Aorta (tissue), 5 donors: ENCODE results near the gene CCKAR. TPM values are rescaled to one million over a fixed set of nuclear protein-coding genes. Genes with fewer than 3 reads are reported as not detected.
"Not testable (repeated sequence)": the region's sequence is repeated elsewhere in the genome, so short reads cannot be mapped to it uniquely, and the experiment has no call there.

Source experiments
- ATAC-seq: fragments of 200-7000 bp; cut with Tn5 transposase; one replicate; pipeline ENCODE4 v1.9.1; 2022; ENCODE audit warnings: moderate library complexity; ENCODE audit not compliant: low FRiP score
- DNase-seq, 2 donors: peaks; one replicate each; pipeline ENCODE4 v3.0.0-alpha.2; 2020
- H3K27ac ChIP-seq, 2 donors: one replicate each; pipeline ENCODE4 v1.5.1; 2013; ENCODE audit warnings: low read length in 2 of 2, mild to moderate bottlenecking in 2 of 2, moderate library complexity in 2 of 2, control low read depth in 1 of 2, inconsistent platforms in 1 of 2, low read depth in 1 of 2
- H3K27me3 ChIP-seq, 2 donors: one replicate each; pipeline ENCODE4 v1.6.1; 2013; ENCODE audit warnings: control low read depth in 1 of 2, low read length in 1 of 2, mild to moderate bottlenecking in 1 of 2, moderate library complexity in 1 of 2; ENCODE audit not compliant: insufficient read depth in 2 of 2, control insufficient read depth in 1 of 2
- H3K36me3 ChIP-seq, 2 donors: one replicate each; pipeline ENCODE4 v1.6.1; 2013; ENCODE audit warnings: control low read depth in 1 of 2, low read length in 1 of 2, mild to moderate bottlenecking in 1 of 2; ENCODE audit not compliant: insufficient read depth in 2 of 2, control insufficient read depth in 1 of 2
- H3K4me1 ChIP-seq, 2 donors: one replicate each; pipeline ENCODE4 v1.6.1; 2013; ENCODE audit warnings: low read length in 2 of 2, control low read depth in 1 of 2, mild to moderate bottlenecking in 1 of 2, moderate library complexity in 1 of 2; ENCODE audit not compliant: insufficient read depth in 2 of 2, control insufficient read depth in 1 of 2
- H3K4me3 ChIP-seq, 2 donors: one replicate each; pipeline ENCODE4 v1.5.1; 2013; ENCODE audit warnings: low read length in 2 of 2, control low read depth in 1 of 2, mild to moderate bottlenecking in 1 of 2
- H3K9me3 ChIP-seq: one replicate; pipeline ENCODE4 v1.6.1; 2013; ENCODE audit warnings: mild to moderate bottlenecking, low read length; ENCODE audit not compliant: control insufficient read depth
- WGBS, 2 donors: extraction: QIAGEN DNeasy Blood & Tissue Kit; methylation state at CpG; one replicate each; pipeline ENCODE4 v1.1.7; 2013; 5-methylcytosine and 5-hydroxymethylcytosine counted together
- intact Hi-C, 2 donors: fragments of 100-400 bp; cut with DNase I; formaldehyde crosslinking; loops; one replicate each; pipeline versions ENCODE4 v1.14.2 to v1.15.0; 2022
- polyA plus RNA-seq, 2 donors: library from polyadenylated mRNA; stranded (reverse); fragments of 200-250 nt; gene quantifications; one replicate each; pipeline ENCODE4 v1.2.3, GENCODE V29; 2013
- total RNA-seq, 2 donors: library from RNA; stranded (reverse); fragmentation: NEBNext Ultra II Directional; extraction: Animal tissue kit (Norgen Biotek cat#: 25700); gene quantifications; one replicate each; pipeline ENCODE4 v1.2.1, GENCODE V29; 2021
- donor health status: healthy with polysubstance abuse.
- donor health status: Bipolar disorder and iron deficiency.
- donor health status: DM: no; HTN: no; CAD: no.
- donor health status: DM: no; HTN: no; CAD: no.
- donor health status: DM: yes; HTN: yes; CAD: no.

Gene CCKAR
- total and polyA plus RNA-seq, 4 donors: not detected

DNA sequence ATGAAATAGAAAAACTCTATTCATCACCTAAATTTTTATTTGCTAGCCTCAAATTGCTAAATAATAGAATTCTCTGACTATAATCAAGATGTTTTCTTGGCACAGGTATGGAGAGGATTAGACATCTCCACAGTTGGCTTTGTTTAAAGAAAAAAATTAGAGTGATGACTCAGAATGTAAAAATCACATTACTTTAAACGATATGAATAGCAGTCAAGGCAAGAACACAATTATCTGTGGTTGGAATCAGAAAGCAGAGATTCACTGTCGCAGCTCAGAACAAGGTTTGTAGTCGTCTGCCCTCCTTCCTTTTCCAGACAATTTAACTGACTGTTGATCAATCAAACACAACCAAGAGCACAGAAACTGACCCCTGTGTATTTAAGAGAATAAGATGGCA is 32.2 kb upstream of the CCKAR start:
- intact Hi-C loops: no loop called here
- H3K36me3 ChIP-seq: no peaks in the 10 kb centered on the region
- H3K27ac ChIP-seq: no peak overlapping the region
- DNase-seq (no peak), ATAC-seq (no peak)
- no peaks in the 10 kb centered on the region for H3K4me1 ChIP-seq
- peaks cover 2% of the 10 kb centered on the region for H3K9me3 ChIP-seq
- WGBS, 2 donors: 55 to 62% methylated on average over 3 of the region's 3 CpGs
- no peak overlapping the region for H3K4me3 ChIP-seq
- no peaks in the 10 kb centered on the region for H3K27me3 ChIP-seq

DNA sequence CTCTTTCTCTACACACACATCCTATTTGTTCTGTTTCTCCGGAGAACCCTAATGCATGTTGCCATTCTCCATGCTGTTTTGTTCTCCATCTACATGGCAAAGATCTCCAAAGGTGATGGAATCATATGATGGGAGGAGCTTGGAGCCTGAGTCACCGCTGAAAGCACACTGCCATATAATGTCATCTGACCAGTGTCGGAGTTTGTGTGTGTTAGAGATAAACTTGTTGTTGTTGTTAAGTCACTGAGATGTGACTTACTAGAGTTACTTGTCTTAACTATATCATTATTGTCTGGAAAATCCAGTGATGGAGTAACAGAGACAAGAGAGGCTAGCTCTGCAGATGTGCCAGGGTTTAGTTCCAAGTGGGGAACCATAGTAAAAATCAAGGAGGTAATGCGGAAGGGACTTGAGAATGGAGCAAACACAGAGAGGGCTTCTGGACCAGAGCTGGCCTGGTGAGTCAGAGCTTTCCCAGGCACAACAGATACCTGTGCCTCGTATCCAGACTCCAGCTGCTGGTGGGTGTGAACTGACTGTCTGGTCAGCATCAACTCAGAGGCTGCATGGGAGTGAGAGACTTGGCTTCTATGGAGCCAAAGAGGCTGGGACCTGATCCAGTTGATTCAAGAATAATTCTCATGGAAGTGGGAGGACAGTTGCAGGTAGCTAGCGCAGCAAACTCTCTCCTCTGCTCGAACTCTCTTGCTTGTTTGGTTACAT is 30.6 kb upstream of the CCKAR start:
- H3K27me3 ChIP-seq: no peaks in the 10 kb centered on the region
- ATAC-seq (no peak), DNase-seq (no peak)
- H3K4me1 ChIP-seq: no peaks in the 10 kb centered on the region
- H3K9me3 ChIP-seq: peaks cover 2% of the 10 kb centered on the region
- intact Hi-C loops: no loop called here
- no peak overlapping the region for H3K27ac ChIP-seq
- H3K36me3 ChIP-seq: no peaks in the 10 kb centered on the region
- H3K4me3 ChIP-seq: no peak overlapping the region
- 78 to 79% methylated on average over 7 of the region's 7 CpGs for WGBS, 2 donors

DNA sequence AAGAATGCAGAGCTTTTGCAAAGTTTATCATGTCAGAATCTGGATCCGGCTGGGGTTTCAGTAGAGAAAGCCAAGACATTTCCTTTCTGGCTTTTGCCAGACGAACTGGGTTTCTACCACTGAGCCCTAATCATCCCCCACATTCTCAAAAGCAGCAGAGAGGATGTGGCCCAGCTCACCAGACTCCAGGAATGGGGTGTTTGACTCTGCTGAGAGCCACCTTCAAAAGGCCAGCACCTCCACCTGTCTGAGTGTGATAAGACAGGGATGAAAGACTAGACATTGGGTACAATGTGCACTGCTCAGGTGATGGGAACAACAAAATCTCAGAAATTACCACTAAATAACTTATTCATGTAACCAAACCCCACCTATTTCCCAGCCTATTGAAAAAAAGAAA is 25.7 kb upstream of the CCKAR start:
- no peak overlapping the region for H3K4me3 ChIP-seq
- no peak overlapping the region for H3K27ac ChIP-seq
- DNase-seq: no peak
- H3K9me3 ChIP-seq: peaks cover 2% of the 10 kb centered on the region
- H3K27me3 ChIP-seq: no peaks in the 10 kb centered on the region
- 47 to 50% methylated on average over 2 of the region's 2 CpGs for WGBS, 2 donors
- intact Hi-C loops: no loop called here
- no peaks in the 10 kb centered on the region for H3K4me1 ChIP-seq
- H3K36me3 ChIP-seq: no peaks in the 10 kb centered on the region
- no peak for ATAC-seq

DNA sequence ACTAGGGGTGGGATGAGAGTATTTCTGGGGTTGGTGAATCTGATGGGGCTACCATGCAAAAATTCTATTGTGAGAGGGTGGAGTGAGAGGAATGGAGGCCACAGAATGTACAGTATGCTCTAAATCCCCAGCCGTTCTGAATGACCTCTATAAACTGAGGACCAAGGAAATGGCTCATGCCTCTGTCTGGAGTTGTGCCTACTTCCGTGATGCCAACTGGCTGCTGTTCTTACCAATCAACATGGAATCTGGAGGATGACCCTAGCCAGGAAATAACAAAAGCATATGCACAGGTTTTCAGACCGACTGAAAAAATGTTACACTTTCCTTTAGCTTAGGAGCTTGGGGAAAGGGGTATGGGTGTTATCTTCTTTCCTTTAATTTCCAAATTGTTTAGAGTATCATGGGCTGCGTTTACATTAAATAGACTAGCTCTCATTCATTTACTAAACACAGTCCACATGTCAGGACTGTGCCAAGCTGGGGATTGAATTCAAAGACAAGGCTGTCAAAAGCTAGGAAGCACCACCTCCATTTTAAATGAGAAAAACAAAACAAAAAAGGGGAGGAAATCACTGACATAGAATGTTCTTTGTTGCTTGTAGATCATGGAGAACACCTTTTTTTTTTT is 20.2 kb upstream of the CCKAR start:
- intact Hi-C loops: no loop called here
- no peak for ATAC-seq
- DNase-seq: no peak
- H3K27me3 ChIP-seq: no peaks in the 10 kb centered on the region
- no peaks in the 10 kb centered on the region for H3K4me1 ChIP-seq
- H3K4me3 ChIP-seq: no peak overlapping the region
- WGBS, 2 donors: 47 to 48% methylated on average over 4 of the region's 4 CpGs
- H3K36me3 ChIP-seq: no peaks in the 10 kb centered on the region
- peaks cover 2% of the 10 kb centered on the region for H3K9me3 ChIP-seq
- no peak overlapping the region for H3K27ac ChIP-seq

DNA sequence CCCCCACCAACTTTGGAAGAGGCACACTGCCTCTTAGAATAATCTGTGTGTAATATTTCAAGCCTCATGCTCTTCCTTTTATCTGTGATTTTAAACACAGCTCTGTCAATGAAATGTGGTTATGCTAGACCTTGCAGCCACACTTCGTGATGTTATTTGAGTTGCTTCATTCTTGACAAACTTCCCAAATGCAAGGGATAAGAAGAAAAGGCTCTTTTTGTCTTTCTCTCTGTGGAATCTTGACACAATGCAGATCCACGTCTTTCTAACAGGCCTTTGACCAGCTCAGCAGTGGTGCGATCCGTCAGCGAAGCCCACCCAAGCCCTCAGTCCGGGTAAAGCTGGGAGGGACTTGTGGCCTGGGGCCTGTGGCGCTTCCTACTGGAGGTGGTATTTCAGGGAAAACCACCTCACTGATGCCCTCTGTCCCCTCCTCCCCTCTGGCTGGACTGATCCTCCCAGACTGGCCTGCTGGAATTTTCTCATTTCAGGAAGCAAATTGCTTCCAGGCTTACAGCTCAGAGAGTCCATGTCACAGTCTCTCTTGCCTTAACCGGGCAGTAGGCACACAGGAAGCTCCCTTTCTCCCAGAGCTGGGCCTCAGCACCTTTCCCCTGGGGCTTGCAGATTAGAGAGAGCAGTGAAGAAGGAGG is 19.5 kb upstream of the CCKAR start:
- intact Hi-C loops: no loop called here
- DNase-seq (no peak), ATAC-seq (no peak)
- H3K4me3 ChIP-seq: no peak overlapping the region
- H3K4me1 ChIP-seq: no peaks in the 10 kb centered on the region
- H3K9me3 ChIP-seq: peaks cover 2% of the 10 kb centered on the region
- no peaks in the 10 kb centered on the region for H3K36me3 ChIP-seq
- WGBS, 2 donors: 62 to 70% methylated on average over 8 of the region's 8 CpGs
- H3K27ac ChIP-seq: no peak overlapping the region
- H3K27me3 ChIP-seq: no peaks in the 10 kb centered on the region

DNA sequence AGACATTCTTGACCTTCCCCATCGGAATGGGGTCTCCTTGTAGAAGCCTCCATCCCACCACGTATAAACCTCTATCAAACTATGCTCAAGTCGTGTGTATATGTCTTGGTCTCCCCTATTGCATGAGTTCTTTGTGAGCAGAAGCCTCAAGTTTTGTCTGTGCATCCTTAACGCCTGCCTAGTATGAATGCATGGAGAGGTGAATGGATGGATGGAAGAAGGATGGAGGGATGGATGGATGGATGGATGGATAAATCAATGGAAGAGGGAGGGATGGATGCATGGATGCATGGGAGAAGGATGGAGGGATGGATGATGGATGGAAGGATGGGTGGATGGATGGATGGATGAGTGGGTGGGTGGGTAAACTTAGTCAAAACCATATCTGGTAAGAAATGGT is 17.0 kb upstream of the CCKAR start:
- intact Hi-C loops: no loop called here
- no peaks in the 10 kb centered on the region for H3K27me3 ChIP-seq

DNA sequence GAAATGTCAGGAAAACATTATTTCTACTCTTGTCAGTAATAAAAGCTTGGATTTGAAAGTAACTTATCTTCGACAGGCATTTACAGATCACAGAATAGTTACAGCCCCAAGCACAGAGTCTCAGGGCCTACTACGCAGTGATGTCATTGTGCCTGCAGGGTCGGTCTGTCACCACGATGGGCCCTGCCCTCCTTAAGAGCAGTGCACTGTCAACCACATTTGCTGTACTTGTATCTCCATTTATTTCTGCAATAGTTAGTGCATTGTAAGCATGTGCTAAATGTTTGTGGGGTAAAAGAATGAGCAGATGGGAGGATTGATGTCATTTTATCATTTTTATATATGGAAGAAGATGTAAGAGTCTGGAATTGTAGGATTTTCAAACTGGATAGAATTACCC is 13.6 kb upstream of the CCKAR start:
- H3K36me3 ChIP-seq: no peaks in the 10 kb centered on the region
- peaks cover 2% of the 10 kb centered on the region for H3K9me3 ChIP-seq
- intact Hi-C loops: no loop called here
- 83 to 92% methylated on average over 4 of the region's 4 CpGs for WGBS, 2 donors
- H3K27ac ChIP-seq: no peak overlapping the region
- ATAC-seq: no peak
- H3K4me1 ChIP-seq: no peaks in the 10 kb centered on the region
- H3K27me3 ChIP-seq: no peaks in the 10 kb centered on the region
- DNase-seq: no peak
- no peak overlapping the region for H3K4me3 ChIP-seq

More for the DNA sequence above, 17.0 kb upstream of the CCKAR start:
- no peaks in the 10 kb centered on the region for H3K36me3 ChIP-seq
- 86 to 92% methylated on average over 4 of the region's 4 CpGs for WGBS, 2 donors
- H3K4me3 ChIP-seq: no peak overlapping the region
- no peak for ATAC-seq
- H3K27ac ChIP-seq: no peak overlapping the region
- no peaks in the 10 kb centered on the region for H3K4me1 ChIP-seq
- no peak for DNase-seq
- H3K9me3 ChIP-seq: peaks cover 2% of the 10 kb centered on the region

DNA sequence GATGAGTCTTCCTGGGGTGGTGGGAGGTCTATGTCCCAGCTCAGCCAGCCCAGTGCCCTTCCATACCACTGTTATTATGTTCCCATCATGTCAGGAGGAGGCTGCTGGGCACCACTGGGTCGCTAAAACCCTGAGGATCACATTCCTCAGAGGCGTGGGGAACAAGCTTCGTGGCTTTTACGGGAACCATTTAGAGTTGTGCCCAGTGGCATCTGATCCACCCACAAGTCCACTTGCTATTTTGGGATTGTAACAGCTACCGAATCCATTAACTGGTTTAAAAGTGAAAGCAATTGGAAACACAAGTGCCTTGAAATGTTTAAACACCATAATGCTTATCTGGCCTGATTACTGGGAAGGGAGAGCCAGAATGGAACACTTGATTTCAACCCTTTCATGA is 13.1 kb upstream of the CCKAR start:
- 56 to 59% methylated on average over 5 of the region's 5 CpGs for WGBS, 2 donors
- Histone ChIP-seq H3K4me1 (no peaks in the 10 kb centered on the region), H3K27me3 (no peaks in the 10 kb centered on the region), H3K36me3 (no peaks in the 10 kb centered on the region), H3K4me3 (no peak overlapping the region), H3K27ac (no peak overlapping the region), H3K9me3 (peaks cover 2% of the 10 kb centered on the region)
- no peak for ATAC-seq
- DNase-seq: no peak
- intact Hi-C loops: no loop called here

DNA sequence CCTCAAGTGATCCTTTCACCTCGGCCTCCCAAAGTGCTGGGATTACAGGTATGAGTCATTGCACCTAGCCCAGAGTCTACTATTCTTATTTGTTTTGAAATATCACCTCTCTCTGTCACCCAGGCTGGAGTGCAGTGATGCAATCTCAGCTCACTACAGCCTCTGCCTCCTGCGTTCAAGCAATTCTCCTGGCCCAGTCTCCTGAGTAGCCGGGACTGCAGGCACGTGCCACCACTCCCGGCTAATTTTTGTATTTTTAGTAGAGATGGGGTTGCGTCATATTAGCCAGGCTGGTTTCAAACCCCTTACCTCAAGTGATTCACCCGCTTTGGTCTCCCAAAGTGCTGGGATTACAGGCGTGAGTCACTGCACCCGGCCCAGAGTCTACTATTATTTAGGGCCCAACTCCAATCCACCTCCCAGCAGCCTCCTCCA is 10.3 kb upstream of the CCKAR start:
- intact Hi-C loops, H3K4me1 ChIP-seq, DNase-seq, H3K9me3 ChIP-seq, H3K36me3 ChIP-seq, H3K27me3 ChIP-seq, H3K4me3 ChIP-seq, ATAC-seq, H3K27ac ChIP-seq: not testable (repeated sequence)
- WGBS, 2 donors: 91 to 92% methylated on average over 9 of the region's 9 CpGs
